ENCODE data around the gene PLEKHG7. TPM values are rescaled to one million over a fixed set of nuclear protein-coding genes. Genes with fewer than 3 reads are reported as not detected.

The PLEKHG7 gene
- total and polyA plus RNA-seq, 10 donors, result 0.62 to 8.8 (median 2.0) TPM

DNA sequence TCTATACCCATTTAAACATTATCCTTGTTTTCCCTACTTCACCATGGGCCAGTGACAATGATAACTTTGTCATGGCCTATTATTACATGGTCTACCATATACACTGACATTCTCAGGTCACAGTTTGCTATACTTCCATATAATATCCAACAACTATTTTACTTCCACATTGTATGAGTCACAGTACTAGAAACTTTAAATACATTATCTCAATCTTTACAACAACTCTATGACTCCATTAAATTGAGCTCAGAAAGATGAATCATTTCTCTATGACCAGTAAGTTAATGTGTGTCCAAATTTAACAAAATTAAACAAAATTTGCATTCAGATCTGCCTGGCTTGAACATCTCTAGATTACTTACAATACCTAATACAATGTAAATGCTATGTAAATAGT is 93.9 kb downstream of the PLEKHG7 start:
- Histone ChIP-seq H3K27ac (no peak overlapping the region), H3K36me3 (peaks cover 0 to 79% (median 27%) of the 10 kb centered on the region in 6 donors), H3K27me3 (replicated peaks in 1 of 7) (no peaks in the 10 kb centered on the region), H3K4me1 (no peaks in the 10 kb centered on the region), H3K4me3 (no peak overlapping the region), H3K9me3 (peaks cover 0 to 15% (median 8%) of the 10 kb centered on the region in 8 donors)
- TF ChIP-seq, protein P1, sequence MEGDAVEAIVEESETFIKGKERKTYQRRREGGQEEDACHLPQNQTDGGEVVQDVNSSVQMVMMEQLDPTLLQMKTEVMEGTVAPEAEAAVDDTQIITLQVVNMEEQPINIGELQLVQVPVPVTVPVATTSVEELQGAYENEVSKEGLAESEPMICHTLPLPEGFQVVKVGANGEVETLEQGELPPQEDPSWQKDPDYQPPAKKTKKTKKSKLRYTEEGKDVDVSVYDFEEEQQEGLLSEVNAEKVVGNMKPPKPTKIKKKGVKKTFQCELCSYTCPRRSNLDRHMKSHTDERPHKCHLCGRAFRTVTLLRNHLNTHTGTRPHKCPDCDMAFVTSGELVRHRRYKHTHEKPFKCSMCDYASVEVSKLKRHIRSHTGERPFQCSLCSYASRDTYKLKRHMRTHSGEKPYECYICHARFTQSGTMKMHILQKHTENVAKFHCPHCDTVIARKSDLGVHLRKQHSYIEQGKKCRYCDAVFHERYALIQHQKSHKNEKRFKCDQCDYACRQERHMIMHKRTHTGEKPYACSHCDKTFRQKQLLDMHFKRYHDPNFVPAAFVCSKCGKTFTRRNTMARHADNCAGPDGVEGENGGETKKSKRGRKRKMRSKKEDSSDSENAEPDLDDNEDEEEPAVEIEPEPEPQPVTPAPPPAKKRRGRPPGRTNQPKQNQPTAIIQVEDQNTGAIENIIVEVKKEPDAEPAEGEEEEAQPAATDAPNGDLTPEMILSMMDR (IDR thresholded peaks at IDR 0.05 in 8 of 11, conservative IDR thresholded peaks at IDR 0.05 in 3 of 11), result no peak
- no peak for TF ChIP-seq POLR2AphosphoS5 (IDR thresholded peaks at IDR 0.05)
- no peak for TF ChIP-seq POLR2A (IDR thresholded peaks at IDR 0.05)
- intact Hi-C loops (cut with DNase I; ENCODE audit: low total_unique reads), result no loop called here
- no peak for DNase-seq

DNA sequence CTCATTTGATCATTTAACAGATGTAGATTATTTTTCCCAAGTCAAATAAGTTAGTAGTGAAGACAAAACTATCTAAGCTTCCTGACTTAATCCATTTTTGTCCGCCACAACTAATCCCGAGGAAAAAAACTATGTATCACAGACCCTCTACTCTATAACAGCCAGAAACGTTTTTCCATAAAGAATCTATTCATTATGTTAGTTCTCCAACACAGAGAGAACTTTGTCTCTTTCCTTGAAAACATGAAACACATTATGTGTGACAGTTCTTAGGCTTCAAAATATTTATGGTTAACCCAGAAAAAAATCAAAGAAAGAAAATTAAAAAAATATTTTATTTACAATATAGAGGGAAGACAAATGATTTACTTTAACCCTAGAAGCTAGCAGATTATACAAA is 100.1 kb downstream of the PLEKHG7 start:
- 91 to 97% (median 92%) methylated on average over 3 of the region's 3 CpGs for WGBS, 5 donors
- intact Hi-C loops (cut with DNase I; ENCODE audit: low total_unique reads), result no loop called here
- Histone ChIP-seq H3K36me3 (peaks cover 0 to 89% (median 33%) of the 10 kb centered on the region in 6 donors), H3K4me3 (no peak overlapping the region), H3K4me1 (no peaks in the 10 kb centered on the region), H3K27me3 (replicated peaks in 1 of 7) (no peaks in the 10 kb centered on the region), H3K9me3 (peaks cover 0 to 11% (median 5%) of the 10 kb centered on the region in 8 donors), H3K27ac (no peak overlapping the region)
- TF ChIP-seq POLR2AphosphoS5 (IDR thresholded peaks at IDR 0.05) (no peak), POLR2A (IDR thresholded peaks at IDR 0.05) (no peak)
- TF ChIP-seq, protein P1 (IDR thresholded peaks at IDR 0.05 in 8 of 11, conservative IDR thresholded peaks at IDR 0.05 in 3 of 11), result no peak
- no peak for DNase-seq

DNA sequence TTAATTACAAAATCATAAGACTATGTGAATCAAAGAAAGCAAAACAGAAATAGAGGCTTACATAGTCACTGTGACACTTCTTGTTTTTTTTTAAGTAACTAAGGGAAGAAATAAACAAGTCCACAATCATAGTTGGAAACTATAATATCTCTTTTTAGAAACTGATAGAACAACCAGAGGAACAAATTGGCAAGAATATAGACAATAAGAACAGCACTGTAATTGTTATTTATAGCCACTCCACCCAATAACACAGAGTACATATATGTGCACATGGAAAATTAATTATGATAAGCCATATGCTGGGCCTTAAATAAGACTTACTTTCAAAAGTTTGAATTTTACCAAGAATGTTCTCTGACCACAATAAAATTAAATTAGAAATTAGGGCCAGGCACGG is 101.1 kb downstream of the PLEKHG7 start:
- Histone ChIP-seq H3K27me3 (replicated peaks in 1 of 7) (no peaks in the 10 kb centered on the region), H3K4me3 (no peak overlapping the region), H3K36me3 (peaks cover 0 to 89% (median 34%) of the 10 kb centered on the region in 6 donors), H3K4me1 (no peaks in the 10 kb centered on the region), H3K9me3 (peaks cover 0 to 11% (median 5%) of the 10 kb centered on the region in 8 donors), H3K27ac (no peak overlapping the region)
- intact Hi-C loops (cut with DNase I; ENCODE audit: low total_unique reads), result no loop called here
- TF ChIP-seq POLR2A (IDR thresholded peaks at IDR 0.05) (no peak), POLR2AphosphoS5 (IDR thresholded peaks at IDR 0.05) (no peak)
- TF ChIP-seq, protein P1 (IDR thresholded peaks at IDR 0.05 in 8 of 11, conservative IDR thresholded peaks at IDR 0.05 in 3 of 11), result no peak
- 86 to 100% (median 98%) methylated on average over 1 of the region's 1 CpG for WGBS, 5 donors
- DNase-seq, result no peak

DNA sequence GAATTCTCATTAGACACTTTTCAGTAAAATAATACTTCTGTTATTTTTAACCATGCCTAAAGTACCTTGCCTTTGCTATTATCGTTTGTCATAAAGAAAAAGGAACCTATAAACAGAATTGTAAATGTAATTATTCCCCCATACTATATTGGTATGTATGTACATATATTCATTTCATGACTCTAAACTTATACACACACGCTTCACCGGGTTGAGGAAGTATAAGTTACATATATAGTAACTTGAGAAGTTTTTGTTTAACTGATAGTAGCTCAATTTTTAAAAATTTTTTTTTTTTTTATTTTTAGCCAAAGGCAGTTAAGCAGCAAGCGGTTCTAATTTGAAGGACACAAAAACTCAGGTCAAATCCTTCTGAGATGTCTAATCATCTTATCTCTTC is 107.6 kb downstream of the PLEKHG7 start:
- Histone ChIP-seq H3K9me3 (peaks cover 0 to 11% (median 5%) of the 10 kb centered on the region in 8 donors), H3K4me1 (no peaks in the 10 kb centered on the region), H3K27ac (no peak overlapping the region), H3K4me3 (no peak overlapping the region), H3K36me3 (peaks cover 0 to 96% (median 29%) of the 10 kb centered on the region in 6 donors), H3K27me3 (replicated peaks in 1 of 7) (no peaks in the 10 kb centered on the region)
- 67 to 81% (median 76%) methylated on average over 4 of the region's 4 CpGs for WGBS, 5 donors
- TF ChIP-seq POLR2AphosphoS5 (IDR thresholded peaks at IDR 0.05), result no peak
- TF ChIP-seq POLR2A (IDR thresholded peaks at IDR 0.05), result no peak
- TF ChIP-seq, protein P1 (IDR thresholded peaks at IDR 0.05 in 8 of 11, conservative IDR thresholded peaks at IDR 0.05 in 3 of 11), result no peak
- DNase-seq, result no peak
- intact Hi-C loops (cut with DNase I; ENCODE audit: low total_unique reads), result no loop called here

All from spleen (tissue), 11 donors.